ENCODE results near the gene TTC28.

Gene TTC28

GRCh38 chr22:28029956-28030355 lies 649.7 kb downstream of the TTC28 start:
- DNase-seq, result no peak

- no peak for DNase-seq
Observed at GRCh38 chr22:28029201-28029948, 650.3 kb downstream of the TTC28 start.

- DNase-seq, result no peak
Observed at GRCh38 chr22:28027453-28028448, 651.9 kb downstream of the TTC28 start.

GRCh38 chr22:28025866-28026575 lies 653.6 kb downstream of the TTC28 start:
- DNase-seq, result no peak

GRCh38 chr22:28025333-28025732 lies 654.3 kb downstream of the TTC28 start:
- no peak for DNase-seq

- DNase-seq, result no peak
Observed at GRCh38 chr22:28024422-28024888, 655.2 kb downstream of the TTC28 start.

- DNase-seq, result no peak
Observed at GRCh38 chr22:28023774-28024173, 655.9 kb downstream of the TTC28 start.

GRCh38 chr22:28023036-28023435 lies 656.6 kb downstream of the TTC28 start:
- DNase-seq, result no peak

GRCh38 chr22:28021998-28022660 lies 657.5 kb downstream of the TTC28 start:
- no peak for DNase-seq

- no peak for DNase-seq
Observed at GRCh38 chr22:28021116-28021997, 658.3 kb downstream of the TTC28 start.

GRCh38 chr22:28019881-28020861 lies 659.5 kb downstream of the TTC28 start:
- peak; percentile 58 to 71 for DNase-seq

GRCh38 chr22:28019360-28019759 lies 660.3 kb downstream of the TTC28 start:
- no peak for DNase-seq

- DNase-seq, result no peak
Observed at GRCh38 chr22:28018461-28018927, 661.1 kb downstream of the TTC28 start.

- DNase-seq, result no peak
Observed at GRCh38 chr22:28017859-28018258, 661.8 kb downstream of the TTC28 start.

GRCh38 chr22:28017558-28017820 lies 662.2 kb downstream of the TTC28 start:
- no peak for DNase-seq

GRCh38 chr22:28016781-28017557 lies 662.7 kb downstream of the TTC28 start:
- no peak for DNase-seq

GRCh38 chr22:28015676-28016601 lies 663.7 kb downstream of the TTC28 start:
- no peak for DNase-seq

GRCh38 chr22:28015046-28015425 lies 664.6 kb downstream of the TTC28 start:
- DNase-seq, result no peak
